PC-3 (cell line): ENCODE measurements around the gene LRBA. TPM values are rescaled to one million over a fixed set of nuclear protein-coding genes. Genes with fewer than 3 reads are reported as not detected.

Experiments
- ATAC-seq: fragments of 200-7000 bp; cut with Tn5 transposase; 2 replicates; pipeline ENCODE4 v1.9.1; 2020; ENCODE audit warnings: mild to moderate bottlenecking, moderate library complexity
- BruUV-seq: library from RNA; stranded (reverse); fragments of 400-500 nt; replicated peaks from 2 replicates; lab custom pipeline; 2021; lab: Mats Ljungman, UMichigan
- CTCF ChIA-PET: fragments of 300-600 bp; sonication (Branson Sonifier 250); formaldehyde crosslinking; loops from one replicate; lab custom pipeline; 2022; ENCODE audit warnings: antibody characterized with exemption; lab: Charles Lee
- POLR2A ChIA-PET: fragments of 300-600 bp; sonication (Branson Sonifier 250); formaldehyde crosslinking; loops from one replicate; lab custom pipeline; 2022; ENCODE audit warnings: antibody characterized with exemption; ENCODE audit not compliant: unreplicated experiment; lab: Charles Lee
- DNase-seq: peaks from one replicate; pipeline ENCODE4 v3.0.0-alpha.2; 2015
- H2AFZ ChIP-seq: fragments of 300-600 bp; sonication (generic); 2 replicates; pipeline ENCODE4 v1.6.0; 2016; ENCODE audit warnings: antibody characterized with exemption, low read length
- H3F3A ChIP-seq: fragments of 300-600 bp; sonication (generic); one replicate; pipeline ENCODE4 v1.6.0; 2017; ENCODE audit warnings: antibody characterized with exemption, low read length, control low read depth, mild to moderate bottlenecking; ENCODE audit not compliant: unreplicated experiment
- H3K27ac ChIP-seq: fragments of 300-600 bp; sonication (generic); 2 replicates; pipeline ENCODE4 v1.5.1; 2016; ENCODE audit warnings: mild to moderate bottlenecking, low read length
- H3K27me3 ChIP-seq: fragments of 300-600 bp; sonication (generic); 2 replicates; pipeline ENCODE4 v1.6.1; 2016; ENCODE audit warnings: low read length, mixed read lengths
- H3K36me3 ChIP-seq: fragments of 300-600 bp; sonication (generic); 2 replicates; pipeline ENCODE4 v1.6.1; 2016; ENCODE audit warnings: low read depth, mixed run types, low read length, mixed read lengths
- H3K4me1 ChIP-seq: fragments of 300-600 bp; sonication (generic); 2 replicates; pipeline ENCODE4 v1.5.1; 2016; ENCODE audit warnings: low read length; ENCODE audit not compliant: insufficient read depth
- H3K4me2 ChIP-seq: fragments of 300-600 bp; sonication (generic); 2 replicates; pipeline ENCODE4 v1.6.0; 2016; ENCODE audit warnings: low read length
- H3K4me3 ChIP-seq: fragments of 300-600 bp; sonication (generic); 2 replicates; pipeline ENCODE4 v1.5.1; 2016; ENCODE audit warnings: mild to moderate bottlenecking, low read length, mixed read lengths
- H3K79me2 ChIP-seq: fragments of 300-600 bp; sonication (generic); 2 replicates; pipeline ENCODE4 v1.6.1; 2017; ENCODE audit warnings: low read length, mixed read lengths
- H3K9ac ChIP-seq: fragments of 300-600 bp; sonication (generic); 2 replicates; pipeline ENCODE4 v1.6.0; 2016; ENCODE audit warnings: mild to moderate bottlenecking, low read length
- H3K9me2 ChIP-seq: fragments of 300-600 bp; sonication (generic); replicated peaks from 2 replicates; pipeline ENCODE4 v1.6.1; 2016; ENCODE audit warnings: mixed run types, low read length, mixed read lengths
- H3K9me3 ChIP-seq: fragments of 300-600 bp; sonication (generic); 2 replicates; pipeline ENCODE4 v1.6.1; 2016; ENCODE audit warnings: low read length, mixed read lengths
- H4K20me1 ChIP-seq: fragments of 300-600 bp; sonication (generic); 2 replicates; pipeline ENCODE4 v1.6.1; 2016; ENCODE audit warnings: low read length, mixed read lengths
- CTCF ChIP-seq: fragments of 300-600 bp; sonication (generic); conservative IDR thresholded peaks from 2 replicates; pipeline ENCODE4 v1.5.1; 2017; ENCODE audit warnings: antibody characterized with exemption, low read depth, mild to moderate bottlenecking, low read length
- EZH2 ChIP-seq: fragments of 300-600 bp; sonication (generic); IDR thresholded peaks from one replicate; pipeline ENCODE4 v1.6.1; 2017; ENCODE audit warnings: antibody characterized with exemption, mild to moderate bottlenecking, low read length; ENCODE audit not compliant: unreplicated experiment
- EZH2phosphoT487 ChIP-seq: fragments of 300-600 bp; sonication (generic); IDR thresholded peaks from 2 replicates; pipeline ENCODE4 v1.6.1; 2018; ENCODE audit warnings: mild to moderate bottlenecking, antibody characterized with exemption, low read length, borderline replicate concordance
- intact Hi-C: fragments of 100-400 bp; cut with micrococcal nuclease; formaldehyde crosslinking; loops from 2 replicates; pipeline ENCODE4 v1.9.0; 2023
- total RNA-seq: library from RNA; depleted of rRNA; stranded (reverse); fragments of >200 nt; gene quantifications from 2 replicates; pipeline ENCODE4 v1.2.3, GENCODE V29; 2014

Gene LRBA
- total RNA-seq, 1 experiment from 2014 or later: 40.8 TPM

GRCh38 chr4:150375025-150375424, 640.1 kb downstream of the LRBA start:
- no peak for ATAC-seq
- Histone ChIP-seq H3K9me3 (no peaks in the 10 kb centered on the region), H4K20me1 (no peaks in the 10 kb centered on the region), H3K4me3 (no peak overlapping the region), H3K36me3 (no peaks in the 10 kb centered on the region), H3K4me1 (no peaks in the 10 kb centered on the region), H3K4me2 (no peak overlapping the region), H3K9ac (no peak overlapping the region), H2AFZ (no peak overlapping the region), H3K79me2 (no peaks in the 10 kb centered on the region), H3K27ac (no peak overlapping the region), H3K27me3 (no peaks in the 10 kb centered on the region), H3K9me2 (no peaks in the 10 kb centered on the region), H3F3A (no peaks in the 10 kb centered on the region)
- DNase-seq: no peak
- CTCF ChIA-PET: no interaction called here
- no TSS peak for BruUV-seq
- TF ChIP-seq EZH2phosphoT487 (no peak), CTCF (no peak), EZH2 (no peak)
- POLR2A ChIA-PET: no interaction called here
- intact Hi-C loops: no loop called here

GRCh38 chr4:150371869-150372268, 643.2 kb downstream of the LRBA start:
- Histone ChIP-seq H3K9me2 (no peaks in the 10 kb centered on the region), H3K9me3 (no peaks in the 10 kb centered on the region), H3K36me3 (no peaks in the 10 kb centered on the region), H4K20me1 (no peaks in the 10 kb centered on the region), H3K9ac (no peak overlapping the region), H3K4me2 (no peak overlapping the region), H3K4me3 (no peak overlapping the region), H3F3A (no peaks in the 10 kb centered on the region), H3K27me3 (no peaks in the 10 kb centered on the region), H3K27ac (no peak overlapping the region), H3K4me1 (no peaks in the 10 kb centered on the region), H3K79me2 (no peaks in the 10 kb centered on the region), H2AFZ (no peak overlapping the region)
- ChIA-PET POLR2A (no interaction called here), CTCF (no interaction called here)
- intact Hi-C loops: no loop called here
- TF ChIP-seq EZH2 (no peak), EZH2phosphoT487 (no peak), CTCF (no peak)
- BruUV-seq: no TSS peak
- no peak for DNase-seq
- no peak for ATAC-seq

GRCh38 chr4:150369434-150370380, 645.4 kb downstream of the LRBA start:
- H3F3A ChIP-seq: no peaks in the 10 kb centered on the region
- no peaks in the 10 kb centered on the region for H3K27me3 ChIP-seq
- H3K4me1 ChIP-seq: no peaks in the 10 kb centered on the region
- CTCF ChIA-PET: no interaction called here
- TF ChIP-seq CTCF: no peak
- H3K27ac ChIP-seq: no peak overlapping the region
- no peak overlapping the region for H3K4me2 ChIP-seq
- POLR2A ChIA-PET: no interaction called here
- DNase-seq (no peak), ATAC-seq (no peak)
- H2AFZ ChIP-seq: no peak overlapping the region
- H3K36me3 ChIP-seq: no peaks in the 10 kb centered on the region
- no peaks in the 10 kb centered on the region for H3K79me2 ChIP-seq
- intact Hi-C loops: no loop called here
- no peaks in the 10 kb centered on the region for H4K20me1 ChIP-seq
- H3K4me3 ChIP-seq: no peak overlapping the region
- no peak overlapping the region for H3K9ac ChIP-seq
- H3K9me2 ChIP-seq: no peaks in the 10 kb centered on the region
- no peaks in the 10 kb centered on the region for H3K9me3 ChIP-seq
- BruUV-seq: no TSS peak
